ENCODE results near the gene MISFA.
A peak's percentile ranks its signal among the peaks of the same experiment; 100 is the strongest.
"Not testable (repeated sequence)": the region's sequence is repeated elsewhere in the genome, so short reads cannot be mapped to it uniquely, and the experiment has no call there.

The MISFA gene

DNA sequence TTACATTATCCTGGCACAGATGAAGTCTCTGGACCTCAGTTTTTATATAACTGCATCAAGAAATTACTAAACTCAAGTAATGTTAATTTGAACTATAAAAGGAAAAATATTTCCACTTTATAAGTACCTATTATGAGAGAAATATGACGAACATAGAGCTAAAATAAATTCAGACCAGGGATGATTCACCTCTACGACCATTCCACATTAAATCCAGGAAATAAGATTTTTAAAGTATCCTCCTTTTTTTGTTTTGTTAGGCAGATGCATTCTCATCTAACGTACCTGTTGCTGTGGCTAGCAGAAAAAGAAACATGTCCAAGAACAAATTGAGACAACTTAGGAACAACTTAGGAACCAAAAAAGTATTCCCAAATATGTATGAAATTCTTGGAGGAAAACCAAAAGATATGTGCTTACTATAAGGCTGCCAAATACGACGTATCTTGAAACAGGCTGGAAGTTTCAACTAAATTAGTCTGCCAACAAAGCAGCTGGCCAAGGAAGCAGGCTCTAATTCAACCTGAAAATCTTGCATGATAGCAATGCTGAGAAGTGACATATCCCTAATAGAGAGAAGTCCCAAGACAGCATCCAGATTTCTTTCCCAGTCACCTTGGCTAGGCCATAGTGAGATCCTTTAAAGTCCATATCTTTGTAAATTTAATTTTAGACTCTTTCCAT, 18.9 kb downstream of the MISFA start:
- no peak for DNase-seq

- no peak for DNase-seq
These were observed 24.1 kb downstream of the MISFA start for GRCh38 chr11:18623707-18624106.

DNA sequence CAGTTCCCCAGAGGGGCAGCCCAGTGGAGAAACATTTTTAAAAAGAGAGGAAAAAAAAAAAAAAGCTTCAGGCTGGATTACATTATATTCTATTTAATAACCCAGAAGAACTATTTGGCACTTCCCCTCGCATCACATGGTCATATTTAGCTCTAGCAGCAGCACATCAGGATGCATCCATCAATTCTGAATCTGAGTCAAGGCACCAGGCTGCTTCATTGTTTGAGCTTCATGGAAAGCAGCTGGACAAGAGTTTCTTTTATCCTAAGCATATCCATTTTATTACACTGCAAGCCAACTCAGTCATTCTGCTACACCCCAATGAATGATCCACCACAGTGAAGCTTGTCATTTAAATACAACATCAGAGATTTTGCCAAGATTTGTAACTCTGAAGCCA, 24.6 kb downstream of the MISFA start:
- DNase-seq: no peak

GRCh38 chr11:18632841-18633240, 33.3 kb downstream of the MISFA start:
- no peak for DNase-seq

- peak; percentile 46 for DNase-seq
These were observed 33.9 kb downstream of the MISFA start for GRCh38 chr11:18633256-18634139.

DNA sequence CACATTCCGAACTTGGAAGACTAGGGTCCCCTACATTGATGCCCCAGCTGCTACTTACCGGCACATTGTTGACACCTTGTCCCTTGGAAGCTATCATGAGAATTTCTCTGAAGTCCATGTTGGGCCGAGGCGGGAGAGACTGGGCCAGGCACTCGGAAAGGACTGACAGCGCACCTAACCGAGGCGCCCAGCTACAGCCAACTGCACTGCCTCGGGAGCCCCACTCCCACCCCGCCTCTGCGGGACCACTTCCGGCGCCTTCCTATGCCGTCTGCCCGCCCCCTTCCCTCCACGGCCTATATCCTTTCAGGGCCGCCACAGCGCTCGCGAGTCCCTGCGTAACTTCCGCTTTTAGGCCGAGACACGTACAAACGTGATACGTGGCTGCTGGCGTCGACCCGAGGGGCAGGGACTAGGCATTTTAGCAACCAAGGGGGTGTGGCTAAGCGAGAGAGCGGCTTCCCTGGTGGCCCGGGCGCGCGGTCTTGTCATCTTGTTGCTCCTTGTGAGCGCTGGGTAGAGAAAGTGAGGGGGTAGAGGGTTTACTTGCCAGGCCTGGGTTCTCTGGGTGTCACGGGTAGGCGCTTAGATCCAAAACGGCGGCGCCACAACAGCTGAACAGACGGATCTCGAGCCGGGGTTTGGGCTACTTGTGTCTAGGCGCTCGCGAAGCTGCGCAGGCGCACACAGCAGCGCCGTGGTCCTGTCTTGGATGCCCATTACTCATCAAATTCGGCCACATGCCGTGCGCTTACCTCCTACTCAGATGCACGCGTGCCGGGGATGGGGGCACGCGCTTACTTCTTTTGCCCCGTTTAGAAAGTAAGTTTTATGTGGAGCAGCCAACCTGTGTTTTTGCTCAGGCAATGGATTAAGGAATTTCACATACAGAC, 34.8 kb downstream of the MISFA start, which contains the start of gene SPTY2D1:
TSS of gene SPTY2D1 (minus strand) at position 203 of the 893 bp plus-strand sequence. CDS start at position 118, 85 bp downstream.
- peak; percentile 98 for DNase-seq

DNA sequence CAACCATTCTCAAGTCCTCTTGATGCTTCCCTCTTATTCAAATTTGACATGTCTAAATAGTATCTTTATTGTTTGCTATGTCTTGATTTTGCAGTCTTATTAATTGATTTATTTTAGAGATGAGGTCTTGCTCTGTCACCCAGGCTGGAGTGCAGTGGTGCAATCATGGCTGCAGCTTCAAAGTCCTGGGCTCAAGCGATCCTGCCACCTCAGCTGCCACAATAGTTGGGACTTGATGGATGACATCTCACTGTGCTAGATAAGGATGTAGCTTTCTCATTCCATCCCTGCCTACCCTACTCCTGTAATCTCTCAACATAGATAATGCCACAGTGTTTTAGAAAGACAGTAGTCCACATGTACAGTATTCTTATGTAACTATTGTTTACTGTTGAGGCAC, 42.1 kb downstream of the MISFA start:
- no peak for DNase-seq

DNA sequence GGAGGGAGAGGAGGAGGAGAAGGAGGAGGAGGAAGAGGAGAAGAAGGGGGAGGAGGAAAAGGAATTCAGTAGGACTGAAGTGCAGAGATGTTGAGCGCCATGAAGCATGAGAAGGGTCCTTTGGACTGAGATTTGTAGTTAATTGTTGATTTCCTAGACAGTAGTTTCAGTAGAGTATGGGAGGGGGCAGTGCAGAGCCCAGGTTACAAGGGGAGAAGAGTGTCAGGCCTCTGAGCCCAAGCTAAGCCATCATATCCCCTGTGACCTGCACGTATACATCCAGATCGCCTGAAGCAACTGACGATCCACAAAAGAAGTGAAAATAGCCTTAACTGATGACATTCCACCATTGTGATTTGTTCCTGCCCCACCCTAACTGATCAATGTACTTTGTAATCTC, 43.4 kb downstream of the MISFA start:
- DNase-seq: not testable (repeated sequence)

- no peak for DNase-seq
These were observed 50.8 kb downstream of the MISFA start for GRCh38 chr11:18650353-18650752.

GRCh38 chr11:18650859-18651557, 51.4 kb downstream of the MISFA start:
- DNase-seq: peak; percentile 55

All from stimulated activated CD4-positive, alpha-beta T cell treated with anti-CD3 and anti-CD28 coated beads, Interleukin-4, amount 100 ng/mL, for 24 hours (primary cell).